NCI-H460 (cell line): ENCODE results near the gene ELP5. TPM values are rescaled to one million over a fixed set of nuclear protein-coding genes. Genes with fewer than 3 reads are reported as not detected.

ENCODE experiments used
- DNase-seq: peaks from one replicate; pipeline ENCODE4 v3.0.0-alpha.2; 2016; ENCODE audit warnings: low read depth; ENCODE audit errors: extremely low read depth
- small RNA-seq, 2 experiments: library from RNA; depleted of rRNA; stranded (forward); fragments of <200 nt; gene quantifications; one replicate each; pipeline ENCODE3, GENCODE V24; 2014
- total RNA-seq: library from RNA; depleted of rRNA; stranded (reverse); fragments of >200 nt; shearing (Covaris generic); gene quantifications from 2 replicates; pipeline ENCODE4 v1.2.3, GENCODE V29; 2014; rRNA removed

The ELP5 gene
- total RNA-seq, 1 experiment from 2014 or later, result 61.4 TPM

DNA sequence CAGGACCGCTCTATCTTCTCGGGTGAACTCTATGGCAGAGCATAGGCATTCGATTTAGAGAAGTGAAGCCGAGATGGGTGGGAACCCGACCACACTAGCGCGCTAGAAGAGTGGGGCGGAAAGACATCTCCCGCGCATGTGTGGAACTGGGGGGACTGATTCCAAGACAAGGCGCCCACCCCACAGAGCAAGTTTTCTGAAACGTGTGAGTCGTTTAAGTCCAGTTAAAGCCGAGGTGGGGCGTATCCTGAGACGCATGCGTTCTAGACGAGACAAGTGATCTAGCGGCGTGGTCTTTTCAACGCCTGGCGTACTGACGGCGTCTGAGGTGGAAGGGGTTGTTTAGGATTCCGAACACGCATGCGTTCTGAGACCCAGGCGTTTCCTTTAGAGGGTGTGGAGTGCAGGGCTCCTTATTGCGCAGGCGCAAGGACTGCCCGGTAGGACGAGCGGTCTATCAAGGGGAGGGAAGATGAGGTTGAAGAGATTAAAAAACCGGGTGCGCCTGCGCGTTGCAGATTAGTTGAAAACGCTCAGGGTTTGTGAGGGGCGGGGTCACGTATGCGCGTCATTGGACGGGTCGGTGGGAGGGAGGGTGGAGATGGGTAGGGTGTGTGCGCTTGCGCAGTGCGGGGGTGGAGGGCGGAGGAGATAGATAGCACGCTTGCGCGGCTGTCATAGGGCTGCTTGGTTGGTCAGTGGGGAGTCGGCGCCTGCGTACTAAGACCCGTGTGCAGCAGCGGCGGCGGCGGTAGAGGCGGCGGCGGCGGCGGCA is 55.1 kb downstream of the ELP5 start, which contains the start of gene EIF5A:
Gene EIF5A, plus strand, starts transcription at position 718 of the 775 bp plus-strand sequence. CDS start 2,008 bp downstream, outside the sequence.
- peak; percentile 100 for DNase-seq

DNA sequence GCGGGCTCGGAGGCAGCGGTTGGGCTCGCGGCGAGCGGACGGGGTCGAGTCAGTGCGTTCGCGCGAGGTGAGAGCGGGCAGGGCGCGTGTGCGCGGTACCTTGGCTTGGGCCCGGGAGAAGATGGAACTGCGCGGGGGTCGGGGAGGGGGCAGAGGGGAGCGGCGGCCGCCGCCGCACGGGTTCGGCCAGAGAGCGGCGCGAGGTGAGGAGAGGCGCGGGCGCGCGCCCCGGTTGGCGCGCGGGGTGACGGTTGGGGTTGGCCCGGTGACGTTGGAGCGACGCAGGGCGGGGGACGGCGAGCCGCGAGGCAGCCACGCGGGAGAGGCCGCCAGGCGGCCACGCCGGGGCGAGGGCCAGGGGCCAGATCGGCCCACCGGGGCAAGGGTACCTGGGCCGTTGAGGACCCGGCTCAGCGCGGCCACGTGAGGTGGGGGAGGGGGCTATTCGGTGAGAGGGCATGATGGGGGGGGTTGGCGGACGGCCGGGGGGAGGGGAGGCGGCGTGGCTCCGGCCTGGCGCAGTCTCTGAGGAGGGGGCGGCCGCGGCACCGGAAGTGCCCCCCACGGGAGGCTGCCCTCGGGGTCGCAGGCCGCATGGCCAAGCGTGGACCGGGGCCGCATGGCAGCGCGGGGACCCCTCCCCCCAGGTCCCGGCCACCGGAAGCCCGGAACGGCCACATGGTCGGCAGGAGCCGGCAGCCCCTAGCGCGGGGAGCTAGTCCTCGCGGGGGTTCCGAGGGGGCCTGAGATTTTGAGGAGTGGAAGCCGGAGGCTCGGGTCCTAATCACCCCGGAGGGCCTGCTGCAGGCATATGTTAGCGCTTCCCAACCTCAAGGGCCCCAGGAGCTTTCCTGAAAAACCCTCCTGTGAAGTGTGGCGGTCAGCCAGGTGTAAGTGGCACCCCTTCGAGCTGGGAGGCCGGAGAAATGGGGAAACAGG is 55.9 kb downstream of the ELP5 start:
- no peak for DNase-seq

DNA sequence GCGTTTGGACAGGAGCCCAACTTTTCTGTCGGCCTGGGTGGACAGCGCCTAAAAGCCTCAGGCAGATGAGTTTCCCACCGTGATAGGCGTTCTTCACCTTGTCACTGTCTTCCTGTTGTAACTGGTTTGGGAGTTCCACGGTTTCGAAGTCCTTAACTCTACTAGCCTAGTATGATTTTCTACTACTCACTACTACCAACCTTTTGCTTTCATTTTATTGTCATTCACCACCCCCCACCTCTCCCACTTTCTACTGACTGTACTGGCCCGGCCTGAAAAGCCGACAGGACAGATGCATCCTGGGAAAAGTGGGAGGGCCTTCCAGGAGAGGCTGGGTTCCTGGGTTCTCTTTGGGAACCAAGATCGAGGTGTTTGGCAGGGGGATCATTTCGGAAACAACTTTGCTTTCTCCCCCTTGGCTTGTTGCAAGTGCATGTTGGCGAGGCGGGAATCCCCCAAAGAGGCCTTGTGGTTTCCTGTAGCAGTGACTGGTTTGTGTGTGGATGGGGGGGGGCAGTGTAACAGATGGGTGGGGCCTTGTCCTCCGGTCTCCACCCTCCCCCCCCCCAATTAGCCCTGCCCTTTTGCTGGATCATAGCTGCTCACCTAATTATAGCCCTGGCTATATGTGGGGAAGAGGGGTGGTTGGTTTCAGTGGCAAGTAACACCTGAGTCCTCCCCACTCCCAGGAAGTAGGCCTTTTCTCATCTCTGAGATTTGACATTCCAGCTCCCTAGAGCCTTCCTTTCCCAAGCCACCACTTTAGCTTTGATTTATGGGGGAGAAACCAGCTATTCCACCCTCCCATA is 56.8 kb downstream of the ELP5 start:
- DNase-seq, result peak; percentile 74

Small RNAs within 50 kb of the gene (small RNA-seq; reads per million reads assigned to genes)
- gene MIR324 (0.68 to 11.7 reads per million in 2 experiments), gene RF00019 (0 reads per million in 2 experiments)

Other genes with a start within 250 kb of the ELP5 start
- gene RNASEK, start 239.6 kb upstream of the ELP5 start, total RNA-seq, result 276 and 291 TPM in 2 replicates
- not detected in 2 replicates for gene BCL6B, start 229.2 kb upstream of the ELP5 start, total RNA-seq
- 0.49 and 1.2 TPM in 2 replicates for gene SLC16A13, start 216.2 kb upstream of the ELP5 start, total RNA-seq
- 0.12 TPM in 1 of 2 replicates, not detected in the other for gene SLC16A11, start 208.1 kb upstream of the ELP5 start, total RNA-seq
- gene CLEC10A, start 172.0 kb upstream of the ELP5 start, total RNA-seq, result not detected in 2 replicates
- not detected in 2 replicates for gene ASGR2, start 137.4 kb upstream of the ELP5 start, total RNA-seq
- 0.22 TPM in 1 of 2 replicates, not detected in the other for gene ASGR1, start 72.8 kb upstream of the ELP5 start, total RNA-seq
- 3.6 and 3.7 TPM in 2 replicates for gene DLG4, start 32.4 kb upstream of the ELP5 start, total RNA-seq
- 249 and 250 TPM in 2 replicates for gene ACADVL, start 32.3 kb upstream of the ELP5 start, total RNA-seq
- gene DVL2, start 17.7 kb upstream of the ELP5 start, total RNA-seq, result 49.5 and 54.9 TPM in 2 replicates
- gene PHF23, start 12.8 kb upstream of the ELP5 start, total RNA-seq, result 32.5 and 38.8 TPM in 2 replicates
- 150 and 175 TPM in 2 replicates for gene GABARAP, start 9.8 kb upstream of the ELP5 start, total RNA-seq
- gene CTDNEP1, start 481 bp upstream of the ELP5 start, total RNA-seq, result 46.9 and 48.4 TPM in 2 replicates
- gene CLDN7, start 10.3 kb downstream of the ELP5 start, total RNA-seq, result 12.6 and 13.2 TPM in 2 replicates
- gene SLC2A4, start 29.5 kb downstream of the ELP5 start, total RNA-seq, result not detected in 2 replicates
- gene YBX2, start 42.4 kb downstream of the ELP5 start, total RNA-seq, result 0.06 and 0.15 TPM in 2 replicates
- gene EIF5A, start 55.4 kb downstream of the ELP5 start, total RNA-seq, result 659 and 733 TPM in 2 replicates
- 63.3 and 64.2 TPM in 2 replicates for gene GPS2, start 63.1 kb downstream of the ELP5 start, total RNA-seq
- gene NEURL4, start 77.1 kb downstream of the ELP5 start, total RNA-seq, result 15.0 and 22.7 TPM in 2 replicates
- 0.02 TPM in 1 of 2 replicates, not detected in the other for gene ACAP1, start 84.3 kb downstream of the ELP5 start, total RNA-seq
- gene KCTD11, start 99.9 kb downstream of the ELP5 start, total RNA-seq, result 5.0 and 6.0 TPM in 2 replicates
- gene TMEM95, start 102.9 kb downstream of the ELP5 start, total RNA-seq, result not detected in 2 replicates
- 3.5 and 3.9 TPM in 2 replicates for gene TNK1, start 128.9 kb downstream of the ELP5 start, total RNA-seq
- gene PLSCR3, start 142.3 kb downstream of the ELP5 start, total RNA-seq, result 31.3 and 32.4 TPM in 2 replicates
- gene TMEM256, start 151.9 kb downstream of the ELP5 start, total RNA-seq, result 107 and 202 TPM in 2 replicates
- 5.5 and 6.2 TPM in 2 replicates for gene NLGN2, start 155.6 kb downstream of the ELP5 start, total RNA-seq
- not detected in 2 replicates for gene SPEM1, start 168.1 kb downstream of the ELP5 start, total RNA-seq
- not detected in 2 replicates for gene SPEM2, start 173.4 kb downstream of the ELP5 start, total RNA-seq
- gene SPEM3, start 176.6 kb downstream of the ELP5 start, total RNA-seq, result not detected in 2 replicates
- gene TMEM102, start 183.2 kb downstream of the ELP5 start, total RNA-seq, result 6.3 and 7.9 TPM in 2 replicates
- 1.2 TPM in 2 replicates for gene FGF11, start 187.3 kb downstream of the ELP5 start, total RNA-seq
- gene CHRNB1, start 192.8 kb downstream of the ELP5 start, total RNA-seq, result 3.6 and 3.8 TPM in 2 replicates
- 14.7 and 15.3 TPM in 2 replicates for gene ZBTB4, start 227.4 kb downstream of the ELP5 start, total RNA-seq
- gene SLC35G6, start 229.2 kb downstream of the ELP5 start, total RNA-seq, result not detected in 2 replicates
- gene POLR2A, start 232.2 kb downstream of the ELP5 start, total RNA-seq, result 27.1 and 35.3 TPM in 2 replicates